GM18505 (cell line): Measurements from ENCODE around the gene TFEB.

Source experiments
- ATAC-seq: cut with Tn5 transposase; IDR thresholded peaks from one replicate; pipeline ENCODE4 v1.9.1; 2021; ENCODE audit not compliant: unreplicated experiment
- POLR2A ChIP-seq: IDR thresholded peaks from 4 replicates; pipeline ENCODE4 v1.6.1; 2011; ENCODE audit warnings: borderline replicate concordance; ENCODE audit not compliant: insufficient read depth, insufficient read length; ENCODE audit errors: extremely low read depth

TFEB gene

GRCh38 chr6:41719436-41720261 lies 15.8 kb downstream of the TFEB start:
- no peak for ATAC-seq
- no peak for TF ChIP-seq POLR2A

GRCh38 chr6:41718828-41719227 lies 16.6 kb downstream of the TFEB start:
- no peak for ATAC-seq
- no peak for TF ChIP-seq POLR2A

GRCh38 chr6:41717392-41717736 lies 18.0 kb downstream of the TFEB start:
- no peak for TF ChIP-seq POLR2A
- ATAC-seq = no peak

GRCh38 chr6:41716516-41717391 lies 18.7 kb downstream of the TFEB start:
- no peak for ATAC-seq
- no peak for TF ChIP-seq POLR2A

- no peak for ATAC-seq
- no peak for TF ChIP-seq POLR2A
Measured at GRCh38 chr6:41715795-41716515, 19.5 kb downstream of the TFEB start.

GRCh38 chr6:41714556-41715273 lies 20.7 kb downstream of the TFEB start:
- no peak for TF ChIP-seq POLR2A
- ATAC-seq = no peak

- TF ChIP-seq POLR2A = peak; percentile 55
- ATAC-seq = peak; percentile 45
Measured at GRCh38 chr6:41713650-41714291, 21.6 kb downstream of the TFEB start.

- ATAC-seq = no peak
- TF ChIP-seq POLR2A = no peak
Measured at GRCh38 chr6:41713159-41713649, 22.2 kb downstream of the TFEB start.

GRCh38 chr6:41712651-41713103 lies 22.7 kb downstream of the TFEB start:
- TF ChIP-seq POLR2A = no peak
- no peak for ATAC-seq

GRCh38 chr6:41711323-41712038 lies 23.9 kb downstream of the TFEB start:
- no peak for TF ChIP-seq POLR2A
- ATAC-seq = no peak

- TF ChIP-seq POLR2A = no peak
- no peak for ATAC-seq
Measured at GRCh38 chr6:41709375-41709774, 26.0 kb downstream of the TFEB start.
